Testis (tissue), 3 donors: ENCODE results near the gene FSTL4. TPM values are rescaled to one million over a fixed set of nuclear protein-coding genes. Genes with fewer than 3 reads are reported as not detected.

ENCODE experiments used
- DNase-seq: peaks from one replicate; pipeline ENCODE4 v3.0.0-alpha.2; 2019
- H3K27ac ChIP-seq, 2 donors: fragments of 200-600 bp; sonication (generic); one replicate each; pipeline ENCODE4 v1.5.1; 2019
- H3K27me3 ChIP-seq: fragments of 200-600 bp; sonication (generic); one replicate; pipeline ENCODE4 v1.5.1; 2019
- H3K36me3 ChIP-seq: fragments of 200-600 bp; sonication (generic); one replicate; pipeline ENCODE4 v1.5.1; 2017; ENCODE audit warnings: low read depth; ENCODE audit errors: missing control alignments
- H3K4me1 ChIP-seq: fragments of 200-600 bp; sonication (generic); one replicate; pipeline ENCODE4 v1.5.1; 2019
- H3K4me3 ChIP-seq, 2 donors: fragments of 200-600 bp; sonication (generic); one replicate each; pipeline ENCODE4 v1.5.1; 2017 to 2019
- H3K9me3 ChIP-seq: fragments of 200-600 bp; sonication (generic); one replicate; pipeline ENCODE4 v1.5.1; 2017
- POLR2A ChIP-seq: fragments of 450-650 bp; IDR thresholded peaks from one replicate; pipeline ENCODE4 v1.6.1; 2017; ENCODE audit warnings: antibody characterized with exemption, mild to moderate bottlenecking, moderate library complexity
- WGBS, 2 donors: methylation state at CpG; one replicate each; pipeline ENCODE4 v1.1.5; 2018; 5-methylcytosine and 5-hydroxymethylcytosine counted together
- intact Hi-C: fragments of 100-400 bp; cut with DNase I; formaldehyde crosslinking; loops from one replicate; pipeline ENCODE4 v1.15.1; 2023; ENCODE audit warnings: low total_unique reads
- polyA plus RNA-seq: library from polyadenylated mRNA; stranded (reverse); fragments of 350-450 nt; fragmentation: Illumina TruSeq; extraction: RNeasy Lipid Tissue Mini Kit (QIAGEN cat#74804); gene quantifications from one replicate; pipeline ENCODE4 v1.2.3, GENCODE V29; 2014; ENCODE audit warnings: low read depth, low replicate concordance; ENCODE audit not compliant: insufficient read depth
- total RNA-seq, 2 donors: library from RNA; depleted of rRNA; stranded (reverse); fragments of >200 nt; gene quantifications; one replicate each; pipeline ENCODE4 v1.2.3, GENCODE V29; 2016
- TF ChIP-seq, protein P1 (sequence below), 3 experiments: fragments of 450-650 bp in 2 of 3; fragments of 200-600 bp in 1 of 3; sonication (generic) in 1 of 3; IDR thresholded peaks; one replicate each; pipeline ENCODE4 v1.5.1; 2016 to 2019; ENCODE audit warnings: antibody characterized with exemption in 3 of 3, mild to moderate bottlenecking in 2 of 3, moderate library complexity in 1 of 3

Gene FSTL4
- total and polyA plus RNA-seq, 3 donors from 2014 or later = 7.1 to 8.6 (median 7.4) TPM

DNA sequence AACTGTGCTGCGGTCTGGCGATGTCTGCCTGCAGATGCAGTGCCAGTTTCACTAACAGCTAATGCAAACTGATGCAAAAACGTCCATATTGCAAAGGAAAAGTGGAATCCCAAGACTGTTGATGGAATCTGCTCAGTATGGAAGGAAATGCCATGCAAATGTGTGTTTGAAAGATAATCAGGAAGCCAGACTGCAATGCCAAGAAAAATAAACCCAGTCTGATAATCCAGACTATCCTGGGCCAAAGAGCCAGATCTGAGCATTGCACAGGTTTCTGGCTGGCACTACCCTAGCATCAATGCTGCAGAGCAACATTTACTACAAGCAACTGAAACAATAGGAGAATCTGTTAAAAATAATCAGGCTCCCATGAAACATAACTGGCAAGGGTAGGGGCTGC, 130.3 kb downstream of the FSTL4 start:
- H3K9me3 ChIP-seq = no peaks in the 10 kb centered on the region
- intact Hi-C loops = no loop called here
- H3K4me1 ChIP-seq = peaks cover 4% of the 10 kb centered on the region
- no peaks in the 10 kb centered on the region for H3K27me3 ChIP-seq
- no peak for DNase-seq
- TF ChIP-seq POLR2A = no peak
- TF ChIP-seq, protein P1, sequence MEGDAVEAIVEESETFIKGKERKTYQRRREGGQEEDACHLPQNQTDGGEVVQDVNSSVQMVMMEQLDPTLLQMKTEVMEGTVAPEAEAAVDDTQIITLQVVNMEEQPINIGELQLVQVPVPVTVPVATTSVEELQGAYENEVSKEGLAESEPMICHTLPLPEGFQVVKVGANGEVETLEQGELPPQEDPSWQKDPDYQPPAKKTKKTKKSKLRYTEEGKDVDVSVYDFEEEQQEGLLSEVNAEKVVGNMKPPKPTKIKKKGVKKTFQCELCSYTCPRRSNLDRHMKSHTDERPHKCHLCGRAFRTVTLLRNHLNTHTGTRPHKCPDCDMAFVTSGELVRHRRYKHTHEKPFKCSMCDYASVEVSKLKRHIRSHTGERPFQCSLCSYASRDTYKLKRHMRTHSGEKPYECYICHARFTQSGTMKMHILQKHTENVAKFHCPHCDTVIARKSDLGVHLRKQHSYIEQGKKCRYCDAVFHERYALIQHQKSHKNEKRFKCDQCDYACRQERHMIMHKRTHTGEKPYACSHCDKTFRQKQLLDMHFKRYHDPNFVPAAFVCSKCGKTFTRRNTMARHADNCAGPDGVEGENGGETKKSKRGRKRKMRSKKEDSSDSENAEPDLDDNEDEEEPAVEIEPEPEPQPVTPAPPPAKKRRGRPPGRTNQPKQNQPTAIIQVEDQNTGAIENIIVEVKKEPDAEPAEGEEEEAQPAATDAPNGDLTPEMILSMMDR (IDR thresholded peaks at IDR 0.05) = no peak
- H3K27ac ChIP-seq = no peak overlapping the region
- H3K36me3 ChIP-seq = no peaks in the 10 kb centered on the region
- no peak overlapping the region for H3K4me3 ChIP-seq
- WGBS, 2 donors = 79 to 84% methylated on average over 3 of the region's 3 CpGs

DNA sequence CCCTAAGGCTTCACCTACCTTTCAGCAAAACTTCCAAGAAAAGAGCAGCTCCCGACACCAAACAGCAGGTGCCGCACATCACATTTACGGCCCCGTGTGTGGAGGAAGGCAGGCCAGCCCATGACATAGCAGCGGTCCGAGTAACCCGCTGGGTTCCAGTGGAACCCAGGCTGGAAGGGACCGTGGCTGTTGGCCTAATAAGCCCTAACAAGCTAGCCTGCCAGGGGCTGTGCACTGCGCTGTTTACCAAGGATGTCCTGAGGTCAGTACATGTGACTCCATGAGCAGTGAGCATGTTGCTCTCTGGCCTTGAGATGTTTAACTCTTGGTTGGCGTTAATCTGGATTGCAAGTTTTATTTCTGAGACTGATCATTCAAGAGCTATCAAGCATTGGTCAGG, 131.5 kb downstream of the FSTL4 start:
- H3K27me3 ChIP-seq = no peaks in the 10 kb centered on the region
- 32 to 51% methylated on average over 7 to 10 of the region's 10 CpGs for WGBS, 2 donors
- intact Hi-C loops = no loop called here
- H3K9me3 ChIP-seq = no peaks in the 10 kb centered on the region
- no peak for TF ChIP-seq POLR2A
- TF ChIP-seq, protein P1 (IDR thresholded peaks at IDR 0.05) = no peak
- H3K4me3 ChIP-seq = no peak overlapping the region
- no peaks in the 10 kb centered on the region for H3K36me3 ChIP-seq
- peaks cover 4% of the 10 kb centered on the region for H3K4me1 ChIP-seq
- DNase-seq = peak; percentile 23
- no peak overlapping the region for H3K27ac ChIP-seq

DNA sequence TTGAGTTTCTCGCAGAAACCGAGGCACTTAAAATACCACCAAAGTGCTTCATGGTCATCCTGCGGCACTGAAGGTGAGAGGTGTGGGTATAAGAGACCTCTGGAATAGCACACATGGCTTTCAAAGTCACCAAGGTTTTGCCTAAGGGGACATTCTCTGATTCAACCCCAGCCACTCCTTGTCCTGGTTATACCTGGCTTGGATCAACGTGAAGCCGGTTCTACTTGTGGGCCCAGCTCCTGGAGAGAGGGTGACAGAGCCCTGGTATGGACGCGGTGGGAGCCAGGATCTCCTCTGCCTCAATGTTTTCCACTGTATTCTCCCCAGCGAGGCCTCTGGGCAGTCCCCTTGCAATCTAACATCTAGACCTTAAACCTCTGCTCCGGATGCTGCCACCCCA, 132.0 kb downstream of the FSTL4 start:
- TF ChIP-seq, protein P1 (IDR thresholded peaks at IDR 0.05) = no peak
- no peak for TF ChIP-seq POLR2A
- no peaks in the 10 kb centered on the region for H3K36me3 ChIP-seq
- H3K4me1 ChIP-seq = peaks cover 2% of the 10 kb centered on the region
- no peaks in the 10 kb centered on the region for H3K9me3 ChIP-seq
- H3K27me3 ChIP-seq = no peaks in the 10 kb centered on the region
- intact Hi-C loops = no loop called here
- WGBS, 2 donors = 90 to 92% methylated on average over 9 of the region's 9 CpGs
- H3K4me3 ChIP-seq = no peak overlapping the region
- DNase-seq = no peak
- H3K27ac ChIP-seq = no peak overlapping the region

DNA sequence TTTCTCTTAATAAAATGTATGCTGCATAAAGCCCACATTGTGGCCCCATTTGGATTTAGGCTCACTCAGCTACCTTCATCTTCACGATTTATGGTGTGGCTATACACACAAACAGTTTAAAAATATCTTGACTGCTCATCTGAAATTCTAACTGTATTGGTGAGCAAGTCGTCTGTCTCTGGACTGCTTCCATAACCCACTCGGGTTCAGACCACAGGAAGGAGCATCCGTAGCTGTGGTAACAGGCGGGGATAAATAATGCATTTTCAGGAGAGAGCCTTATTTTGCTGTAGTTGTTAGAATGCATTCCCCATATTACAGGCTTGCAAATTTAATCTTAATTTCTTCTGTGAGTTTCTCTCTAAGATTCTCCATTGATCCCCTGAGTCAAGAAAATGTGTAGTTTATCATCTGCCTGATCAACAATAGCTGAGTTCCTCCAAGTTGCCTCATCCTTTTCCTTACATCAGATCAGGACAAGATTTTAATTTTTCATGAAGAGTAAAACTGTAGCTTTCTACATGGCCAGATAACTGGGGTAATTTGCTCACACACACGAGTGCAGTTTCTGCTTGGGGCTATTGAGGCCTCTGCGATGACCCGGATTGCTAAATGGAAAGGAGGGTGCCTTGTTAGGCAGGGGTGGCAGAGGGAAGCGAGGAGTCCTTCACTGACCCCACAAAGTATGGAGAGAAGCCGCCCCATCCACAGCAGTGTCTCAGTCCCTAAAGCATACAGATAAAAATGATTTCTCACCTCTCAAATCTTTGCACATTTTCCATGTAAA, 133.9 kb downstream of the FSTL4 start:
- DNase-seq = no peak
- H3K27ac ChIP-seq = no peak overlapping the region
- TF ChIP-seq, protein P1 (IDR thresholded peaks at IDR 0.05) = no peak
- TF ChIP-seq POLR2A = no peak
- WGBS, 2 donors = 85 to 88% methylated on average over 10 of the region's 10 CpGs
- no peaks in the 10 kb centered on the region for H3K36me3 ChIP-seq
- no peaks in the 10 kb centered on the region for H3K27me3 ChIP-seq
- H3K9me3 ChIP-seq = no peaks in the 10 kb centered on the region
- intact Hi-C loops = no loop called here
- H3K4me1 ChIP-seq = no peaks in the 10 kb centered on the region
- H3K4me3 ChIP-seq = no peak overlapping the region

DNA sequence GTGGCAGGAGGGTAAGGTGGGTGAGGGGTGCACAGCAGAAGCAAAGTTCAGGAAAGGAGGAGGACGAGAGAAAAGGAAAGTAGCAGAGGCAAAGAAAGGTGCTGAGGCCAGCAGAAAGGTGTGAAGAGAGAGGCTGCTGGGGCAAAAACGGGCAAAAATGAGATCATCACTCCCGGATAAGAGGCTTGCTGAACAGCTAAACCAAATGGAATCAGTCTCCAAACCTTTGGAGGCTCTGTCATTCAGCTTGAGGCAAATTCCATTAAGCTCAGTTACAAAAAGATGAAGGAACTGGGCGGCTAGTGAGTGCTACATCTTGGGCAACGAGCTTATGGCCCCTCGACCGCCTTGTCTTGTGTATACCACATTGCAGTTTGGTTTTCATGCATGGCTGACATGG, 136.4 kb downstream of the FSTL4 start:
- no peaks in the 10 kb centered on the region for H3K4me1 ChIP-seq
- H3K4me3 ChIP-seq = no peak overlapping the region
- TF ChIP-seq POLR2A = no peak
- TF ChIP-seq, protein P1 (IDR thresholded peaks at IDR 0.05) = no peak
- no peaks in the 10 kb centered on the region for H3K27me3 ChIP-seq
- no peaks in the 10 kb centered on the region for H3K36me3 ChIP-seq
- 87 to 93% methylated on average over 7 of the region's 7 CpGs for WGBS, 2 donors
- no peak overlapping the region for H3K27ac ChIP-seq
- intact Hi-C loops = no loop called here
- H3K9me3 ChIP-seq = no peaks in the 10 kb centered on the region
- no peak for DNase-seq
